COLO829 (cell line): ENCODE data around the gene SATL1.
"Not testable (repeated sequence)": the region's sequence is repeated elsewhere in the genome, so short reads cannot be mapped to it uniquely, and the experiment has no call there.

Source experiments
- DNase-seq: peaks from one replicate; pipeline ENCODE4 v3.0.0; 2012; ENCODE audit warnings: low spot score

The SATL1 gene, protein sequence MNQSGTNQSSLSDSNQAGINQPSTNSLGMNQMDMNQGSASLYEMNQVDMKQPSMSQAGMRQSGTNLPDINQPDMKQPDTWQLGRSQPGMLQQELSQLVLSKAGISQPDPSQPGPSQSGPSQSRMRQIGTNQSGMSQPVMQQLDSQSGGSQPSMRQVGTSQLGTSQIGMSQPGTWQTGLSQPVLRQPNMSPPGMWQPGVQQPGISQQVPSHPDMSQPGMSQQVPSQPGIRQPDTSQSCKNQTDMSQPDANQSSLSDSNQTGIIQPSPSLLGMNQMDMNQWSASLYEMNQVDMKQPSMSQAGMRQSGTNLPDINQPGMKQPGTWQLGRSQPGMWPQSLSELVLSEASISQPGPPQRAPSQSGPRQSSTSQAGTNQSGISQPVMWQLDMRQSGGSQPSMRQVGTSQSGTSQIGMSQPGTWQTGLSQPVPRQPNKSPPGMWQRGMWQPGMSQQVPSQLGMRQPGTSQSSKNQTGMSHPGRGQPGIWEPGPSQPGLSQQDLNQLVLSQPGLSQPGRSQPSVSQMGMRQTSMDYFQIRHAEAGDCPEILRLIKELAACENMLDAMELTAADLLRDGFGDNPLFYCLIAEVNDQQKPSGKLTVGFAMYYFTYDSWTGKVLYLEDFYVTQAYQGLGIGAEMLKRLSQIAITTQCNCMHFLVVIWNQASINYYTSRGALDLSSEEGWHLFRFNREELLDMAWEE

GRCh38 chrX:85243761-85244449 is at the start of gene SATL1, which contains the start of gene ZNF711:
TSS of gene SATL1 (minus strand) at chrX:85243779. CDS start at chrX:85108968, 134,811 bp downstream.
TSS of gene ZNF711 (plus strand) at chrX:85243991. CDS start at chrX:85247573, 3,582 bp downstream.
- no peak for DNase-seq

DNA sequence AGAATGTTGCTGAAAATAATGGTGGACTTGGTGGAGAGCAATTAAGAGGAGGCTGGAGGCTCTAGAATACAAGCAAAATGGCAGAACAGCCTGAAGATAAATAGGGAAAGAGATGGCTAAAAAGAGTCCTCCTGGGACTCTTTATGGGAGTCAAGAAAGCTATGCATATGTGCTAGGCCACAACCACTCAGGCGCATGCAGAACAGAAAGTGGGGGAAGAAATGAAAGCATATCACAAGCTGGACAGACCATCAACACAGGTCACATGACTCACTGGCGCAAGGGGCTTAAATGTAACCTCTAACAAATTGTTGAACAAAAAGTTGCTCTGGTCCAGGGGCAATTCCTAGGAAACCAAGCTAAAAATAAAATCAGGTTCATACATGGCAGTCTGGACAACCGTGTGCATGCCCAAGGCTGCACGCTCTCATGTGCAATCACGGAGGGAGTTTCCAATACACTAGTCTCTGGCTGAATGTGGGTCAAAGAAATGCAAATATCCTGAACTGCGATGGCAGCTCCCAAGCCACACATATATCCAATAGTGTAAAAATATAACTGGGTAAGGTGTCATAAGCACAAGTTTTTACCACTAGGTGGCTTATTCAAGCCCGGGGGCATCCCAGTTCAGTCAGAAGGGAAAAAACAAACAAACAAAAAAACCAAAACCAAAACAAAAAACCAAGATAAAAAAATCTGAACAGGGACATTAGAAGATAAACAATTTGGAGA is 45.6 kb upstream of the SATL1 start:
- DNase-seq: no peak

- DNase-seq: not testable (repeated sequence)
Observed at GRCh38 chrX:85285286-85285685, 41.7 kb upstream of the SATL1 start.

DNA sequence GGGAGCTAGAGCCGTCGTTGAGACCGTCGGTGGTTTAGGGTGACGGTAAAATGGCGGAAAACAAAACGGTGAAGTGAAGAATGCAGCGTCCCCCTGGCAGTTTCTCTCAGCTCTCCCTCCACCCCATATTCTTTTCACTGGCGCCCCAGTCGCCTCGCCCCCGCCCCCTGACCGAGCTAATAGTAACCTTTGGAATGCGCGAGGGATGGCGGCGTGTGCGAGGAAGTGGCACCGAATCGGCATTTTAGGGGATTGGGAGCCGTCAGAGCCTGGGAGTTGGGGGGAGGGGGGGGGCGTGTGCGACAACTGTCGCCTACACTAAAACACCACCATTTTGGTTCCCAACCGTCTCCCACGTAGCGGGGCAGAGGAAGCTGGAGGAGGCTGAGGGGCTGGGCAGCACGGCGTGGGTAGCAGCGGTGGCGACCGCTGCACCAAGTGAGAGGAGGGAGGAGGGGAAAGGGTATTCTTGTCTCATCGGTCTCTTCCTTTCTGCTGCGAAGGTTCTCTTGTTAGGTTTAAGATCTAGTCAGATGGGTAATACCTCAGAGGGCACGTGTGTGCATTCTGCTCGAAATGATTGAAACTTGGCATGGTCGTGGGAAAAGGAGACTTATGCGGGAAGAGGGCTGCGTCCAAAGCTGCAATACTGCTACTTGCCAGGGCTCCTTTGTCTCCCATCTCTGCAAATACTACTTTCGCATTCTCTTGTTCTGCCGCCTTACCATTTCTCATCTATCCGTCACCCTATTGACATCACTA is 1.1 kb upstream of the SATL1 start:
- no peak for DNase-seq

- DNase-seq: no peak
Observed at GRCh38 chrX:85243155-85243554, 424 bp downstream of the SATL1 start.

DNA sequence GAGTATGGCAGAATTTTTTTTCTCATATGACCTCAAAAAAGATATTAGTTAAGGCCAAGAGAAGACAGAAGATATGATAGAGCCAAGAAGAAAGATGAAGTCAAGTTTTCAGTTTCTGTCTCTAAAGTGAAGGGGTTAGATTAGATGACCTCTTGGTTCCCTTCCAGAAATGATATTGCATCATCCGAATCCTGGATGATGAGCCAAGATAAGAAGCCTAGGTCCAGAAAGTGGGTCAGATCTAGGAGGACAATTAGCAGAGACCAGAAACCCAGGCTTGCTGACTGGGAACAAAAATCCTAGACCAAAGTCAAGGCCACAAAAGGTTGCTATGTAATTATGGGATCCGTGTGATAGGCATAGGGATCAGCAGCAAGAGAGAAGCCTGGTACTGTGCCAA is 20.2 kb downstream of the SATL1 start:
- DNase-seq: no peak

DNA sequence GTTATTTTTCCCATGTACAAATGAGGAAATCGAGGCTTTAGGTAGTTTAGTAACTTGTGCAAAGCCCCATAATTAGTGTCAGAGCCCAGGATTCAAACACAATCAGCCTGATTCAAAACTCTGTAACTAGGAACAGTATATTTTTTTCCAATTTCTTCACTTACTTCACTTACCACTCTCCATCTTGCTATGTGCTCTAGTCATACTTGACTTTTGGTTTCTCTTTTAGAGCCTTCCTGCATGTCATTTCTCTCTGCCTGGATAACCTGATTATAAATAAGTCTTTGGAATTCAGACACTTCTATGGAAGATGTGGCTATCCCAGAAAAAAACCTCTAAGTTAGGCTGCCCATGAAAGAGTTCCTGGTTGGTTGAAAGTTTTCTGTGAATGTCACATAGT is 22.2 kb downstream of the SATL1 start:
- no peak for DNase-seq

DNA sequence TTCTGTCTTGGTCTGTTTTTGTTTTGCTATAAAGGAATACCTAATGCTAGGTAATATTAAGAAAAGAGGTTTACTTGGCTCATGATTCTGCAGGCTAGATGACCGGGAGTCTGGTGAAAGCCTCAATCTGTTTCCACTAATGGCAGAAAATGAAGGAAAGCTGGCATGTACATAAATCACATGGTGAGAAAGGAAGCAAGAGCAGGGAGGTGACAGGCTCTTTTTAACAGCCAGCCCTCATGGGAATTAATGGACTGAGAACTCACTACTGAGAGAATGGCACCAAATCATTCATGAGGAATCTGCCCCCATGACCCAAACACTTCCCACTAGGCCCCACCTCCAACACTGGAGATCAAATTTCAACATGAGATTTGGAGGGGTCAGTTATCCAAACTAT is 27.6 kb downstream of the SATL1 start:
- DNase-seq: no peak

DNA sequence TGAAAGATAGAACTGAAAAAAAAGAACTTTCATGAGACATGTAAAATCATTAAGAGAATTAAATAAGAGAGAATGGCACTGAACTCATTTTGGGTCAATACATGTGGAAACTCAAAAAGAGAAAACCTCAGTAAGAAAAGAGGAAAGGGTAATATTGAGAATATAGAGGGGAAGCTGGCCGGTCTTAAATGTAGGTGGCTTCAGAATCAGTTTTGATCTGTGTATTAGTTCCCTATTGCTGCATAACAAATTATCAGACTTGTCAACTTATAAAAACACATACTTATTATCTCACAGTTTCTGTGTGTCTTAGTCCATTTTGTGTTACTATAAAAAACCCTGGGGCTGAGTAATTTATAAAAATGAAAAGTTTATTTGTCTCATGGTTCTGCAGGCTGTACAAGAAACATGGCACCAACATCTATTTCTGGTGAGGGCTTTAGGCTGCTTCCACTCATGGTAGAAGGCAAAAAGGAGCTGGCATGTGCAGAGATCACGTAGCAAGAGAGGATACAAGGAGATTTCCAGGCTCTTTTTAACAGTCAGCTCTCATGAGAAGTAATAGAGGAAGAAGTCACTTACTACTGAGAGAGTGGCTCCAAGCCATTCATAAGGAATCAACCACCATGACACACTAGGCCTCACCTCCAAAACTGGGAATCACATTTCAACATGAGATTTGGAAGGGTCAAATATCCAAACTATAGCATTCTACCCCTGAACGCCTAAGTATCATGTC is 29.6 kb downstream of the SATL1 start:
- no peak for DNase-seq

- DNase-seq: no peak
Observed at GRCh38 chrX:85203461-85203970, 40.1 kb downstream of the SATL1 start.

DNA sequence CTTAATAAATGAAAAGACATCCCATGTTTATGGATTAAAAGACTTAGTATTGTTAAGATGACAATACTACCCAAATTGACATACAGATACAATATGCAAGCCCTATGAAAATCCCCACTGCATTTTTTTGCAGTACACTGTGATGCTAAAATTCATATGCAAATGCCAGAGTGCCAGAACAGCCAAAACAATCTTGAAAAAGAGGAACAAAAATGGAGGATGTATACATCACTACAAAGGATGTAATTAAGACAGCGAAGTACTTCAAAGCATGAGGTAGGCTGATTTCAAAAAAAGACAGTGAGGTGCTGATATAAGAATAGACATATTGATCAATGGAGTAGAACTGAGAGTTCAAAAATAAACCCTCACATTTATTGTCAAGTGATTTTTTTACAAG is 47.3 kb downstream of the SATL1 start:
- DNase-seq: no peak

- DNase-seq: no peak
Observed at GRCh38 chrX:85159644-85160043, 83.9 kb downstream of the SATL1 start.

GRCh38 chrX:85140964-85141363 is 102.6 kb downstream of the SATL1 start:
- DNase-seq: no peak

DNA sequence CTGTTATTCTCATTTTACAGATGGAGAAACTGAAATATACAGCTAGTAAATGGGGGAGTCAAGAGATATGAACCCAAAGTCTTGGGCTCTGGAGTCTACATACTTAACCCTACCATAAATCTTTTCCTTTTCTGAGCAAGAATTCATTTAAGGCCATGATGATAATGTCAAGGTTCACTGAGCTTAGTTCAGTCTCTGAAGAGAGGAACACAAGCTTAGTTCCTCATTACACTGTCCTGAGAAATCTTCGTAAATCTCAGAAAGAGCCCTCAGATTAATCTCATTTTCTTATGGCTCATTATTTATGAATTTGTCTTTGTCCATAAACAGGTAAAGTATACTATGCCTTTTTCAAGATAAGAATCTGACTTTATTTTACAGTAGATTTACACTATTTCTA is 104.2 kb downstream of the SATL1 start:
- DNase-seq: no peak

- no peak for DNase-seq
Observed at GRCh38 chrX:85136409-85136808, 107.2 kb downstream of the SATL1 start.

DNA sequence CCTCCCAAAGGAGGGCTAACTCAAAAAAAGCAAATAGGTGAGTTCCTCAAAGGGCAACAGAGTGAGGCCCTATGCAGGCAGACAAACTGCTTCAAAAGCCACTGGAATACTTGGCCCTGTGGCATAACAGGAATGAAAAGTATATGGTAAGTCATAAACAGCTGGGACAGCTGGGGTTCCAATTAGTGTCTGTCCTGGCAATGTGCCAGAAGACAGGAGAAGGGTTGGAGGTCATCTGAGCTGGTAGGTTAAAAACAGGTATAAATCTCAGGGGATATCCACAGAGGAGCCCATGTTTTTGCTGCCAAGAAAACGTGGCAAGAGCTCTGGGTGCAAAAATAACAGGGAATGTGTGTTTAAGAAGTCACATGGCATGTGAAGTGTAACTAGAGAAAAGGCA is 128.3 kb downstream of the SATL1 start:
- no peak for DNase-seq

DNA sequence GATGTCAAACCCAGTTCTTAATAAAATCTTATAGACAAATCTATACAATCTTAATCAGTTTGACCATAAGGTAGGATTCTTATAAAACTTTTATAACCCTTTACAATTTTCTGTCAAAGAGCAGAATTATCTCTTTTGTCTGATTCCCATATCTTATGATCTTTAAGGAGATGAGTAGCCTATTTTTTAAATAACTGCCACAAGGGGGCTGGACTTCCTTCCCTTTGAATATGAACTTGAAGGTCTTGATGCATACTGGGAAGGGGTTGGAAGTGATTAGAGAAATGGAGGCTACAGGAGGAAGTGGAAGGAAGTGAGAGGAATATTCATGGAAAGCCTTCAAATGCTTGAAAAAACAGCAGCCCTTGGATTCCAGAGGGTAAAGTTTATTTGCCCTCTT is 128.8 kb downstream of the SATL1 start:
- DNase-seq: no peak

GRCh38 chrX:85114171-85114570 is 129.4 kb downstream of the SATL1 start:
- no peak for DNase-seq

DNA sequence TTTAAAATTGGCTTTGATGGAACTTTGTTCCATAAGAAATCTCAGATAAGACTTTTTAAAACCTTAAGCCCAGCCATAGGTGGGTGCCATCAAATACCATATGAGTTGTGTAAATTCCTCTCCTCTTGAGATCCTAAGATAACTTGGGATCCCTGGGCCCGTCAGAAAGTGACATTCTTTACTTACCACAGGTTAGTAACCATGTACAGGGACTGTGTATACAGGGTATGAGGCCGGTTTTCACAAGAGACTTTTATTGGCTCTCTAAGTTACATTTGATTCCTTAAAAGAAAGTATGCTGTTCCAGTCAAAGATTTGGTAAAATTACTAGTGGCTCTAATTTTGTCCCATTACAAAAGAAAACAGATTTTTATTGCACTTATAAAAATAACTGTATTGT is 129.8 kb downstream of the SATL1 start:
- DNase-seq: no peak

GRCh38 chrX:85112293-85112692 is 131.3 kb downstream of the SATL1 start:
- no peak for DNase-seq
